Effector memory CD8-positive, alpha-beta T cell (primary cell): ENCODE measurements around the gene PHKA2.

ENCODE experiments used
- ATAC-seq: fragments of 150-1000 bp; cut with Tn5 transposase; replicated peaks from 2 replicates; pipeline ENCODE4 v1.10.0; 2021; ENCODE audit warnings: mild to moderate bottlenecking, moderate library complexity
- DNase-seq, 3 experiments: peaks; one replicate each; pipeline ENCODE4 v3.0.0; 2021
- H3K27ac Mint-ChIP-seq, 2 donors: one replicate each; pipeline ENCODE4 v1.8.0; 2022; ENCODE audit warnings: mild to moderate bottlenecking in 2 of 2, mixed read lengths in 2 of 2, moderate library complexity in 2 of 2
- H3K27me3 Mint-ChIP-seq, 2 donors: one replicate each; pipeline ENCODE4 v1.8.0; 2022; ENCODE audit warnings: mixed read lengths in 2 of 2
- H3K36me3 Mint-ChIP-seq: one replicate; pipeline ENCODE4 v1.8.0; 2022; ENCODE audit warnings: mild to moderate bottlenecking, moderate library complexity, mixed read lengths; ENCODE audit not compliant: insufficient read depth
- H3K4me1 Mint-ChIP-seq, 2 donors: one replicate each; pipeline ENCODE4 v1.8.0; 2022; ENCODE audit warnings: low read depth in 2 of 2, mixed read lengths in 2 of 2
- H3K4me3 Mint-ChIP-seq, 2 donors: one replicate each; pipeline ENCODE4 v1.8.0; 2022; ENCODE audit warnings: mild to moderate bottlenecking in 2 of 2, mixed read lengths in 2 of 2, moderate library complexity in 2 of 2
- H3K9me3 Mint-ChIP-seq, 2 donors: one replicate each; pipeline ENCODE4 v1.8.0; 2022; ENCODE audit warnings: mixed read lengths in 2 of 2

The PHKA2 gene

DNA sequence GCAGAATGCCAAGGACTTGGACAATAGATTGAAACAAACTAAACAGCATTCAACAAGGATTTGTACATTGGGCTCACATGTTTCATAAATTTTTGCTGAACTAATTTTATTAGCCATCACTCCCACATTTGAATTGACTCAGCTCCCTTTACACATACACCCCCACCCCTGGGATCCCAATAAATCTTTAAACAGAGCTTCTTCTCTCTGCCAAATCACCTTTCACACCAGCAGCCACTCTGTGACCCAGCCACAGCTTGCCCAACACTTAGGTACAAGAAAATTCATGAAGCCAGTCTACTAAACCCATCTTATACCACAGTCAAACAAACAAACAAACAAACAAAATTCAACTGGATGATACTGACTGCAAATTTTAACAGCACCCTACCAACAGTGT lies 21.6 kb downstream of the PHKA2 start:
- no peak overlapping the region for H3K4me3 Mint-ChIP-seq
- DNase-seq = no peak
- ATAC-seq = no peak
- H3K27ac Mint-ChIP-seq = no peak overlapping the region
- H3K4me1 Mint-ChIP-seq = peaks cover 24 to 28% of the 10 kb centered on the region in 2 donors
- H3K27me3 Mint-ChIP-seq = no peaks in the 10 kb centered on the region
- no peaks in the 10 kb centered on the region for H3K9me3 Mint-ChIP-seq
- H3K36me3 Mint-ChIP-seq = no peaks in the 10 kb centered on the region

DNA sequence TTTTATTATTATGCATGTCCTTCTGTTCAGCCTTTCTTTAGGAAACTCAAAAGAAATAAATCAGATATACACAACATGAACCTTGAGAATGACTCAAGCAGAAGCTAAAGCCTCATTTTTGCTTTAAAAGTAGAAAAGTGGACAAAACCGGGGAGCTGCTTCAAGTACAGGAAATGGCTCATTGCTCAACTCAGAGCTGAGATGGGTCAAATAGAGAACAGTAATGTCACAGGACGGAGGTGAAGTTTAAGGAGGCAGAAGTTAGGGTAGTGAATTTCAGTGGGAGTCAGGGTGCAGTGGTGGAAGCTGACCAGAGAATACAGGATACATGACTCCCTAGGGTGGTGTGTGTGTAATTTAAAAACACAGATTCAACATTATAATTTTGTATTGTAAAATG lies 22.2 kb downstream of the PHKA2 start:
- ATAC-seq = no peak
- H3K27ac Mint-ChIP-seq = no peak overlapping the region
- H3K36me3 Mint-ChIP-seq = no peaks in the 10 kb centered on the region
- DNase-seq = no peak
- no peaks in the 10 kb centered on the region for H3K9me3 Mint-ChIP-seq
- no peaks in the 10 kb centered on the region for H3K27me3 Mint-ChIP-seq
- peaks cover 22 to 25% of the 10 kb centered on the region in 2 donors for H3K4me1 Mint-ChIP-seq
- no peak overlapping the region for H3K4me3 Mint-ChIP-seq

DNA sequence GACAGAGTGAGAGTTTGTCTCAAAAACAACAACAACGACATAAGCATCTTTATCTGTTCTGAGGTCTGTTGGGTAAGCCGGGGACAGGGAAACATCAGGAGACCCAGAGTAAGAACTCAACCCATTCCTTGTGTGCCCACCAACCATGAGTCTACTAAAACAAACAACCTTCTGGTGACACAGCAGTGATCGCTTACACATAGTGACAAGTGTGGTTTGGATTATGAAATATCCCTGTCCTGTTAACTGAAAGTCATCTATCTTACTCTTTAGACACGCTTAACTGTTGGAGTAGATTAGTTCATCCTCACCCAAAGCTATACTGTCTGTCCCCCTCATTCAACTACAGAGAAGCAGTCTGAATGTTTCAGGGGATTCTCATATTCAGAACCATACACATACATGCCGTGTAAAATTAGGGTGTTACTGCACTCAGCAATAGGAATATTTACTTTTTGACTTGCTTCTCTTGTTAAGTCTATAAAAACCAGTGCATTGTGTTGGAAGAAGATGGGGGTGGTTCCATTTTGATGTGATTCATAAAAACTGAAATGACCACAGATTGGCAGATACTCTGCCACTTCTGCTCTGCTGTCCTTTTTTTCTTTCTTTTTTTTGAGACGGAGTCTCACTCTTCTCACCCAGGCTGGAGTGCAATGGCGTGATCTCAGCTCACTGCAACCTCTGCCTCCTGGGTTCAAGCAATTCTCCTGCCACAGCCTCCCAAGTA lies 27.4 kb downstream of the PHKA2 start:
- no peaks in the 10 kb centered on the region for H3K9me3 Mint-ChIP-seq
- no peaks in the 10 kb centered on the region for H3K36me3 Mint-ChIP-seq
- DNase-seq (no peak), ATAC-seq (no peak)
- H3K4me1 Mint-ChIP-seq = peaks cover 7% of the 10 kb centered on the region in 2 donors
- no peak overlapping the region for H3K4me3 Mint-ChIP-seq
- no peaks in the 10 kb centered on the region for H3K27me3 Mint-ChIP-seq
- H3K27ac Mint-ChIP-seq = no peak overlapping the region

DNA sequence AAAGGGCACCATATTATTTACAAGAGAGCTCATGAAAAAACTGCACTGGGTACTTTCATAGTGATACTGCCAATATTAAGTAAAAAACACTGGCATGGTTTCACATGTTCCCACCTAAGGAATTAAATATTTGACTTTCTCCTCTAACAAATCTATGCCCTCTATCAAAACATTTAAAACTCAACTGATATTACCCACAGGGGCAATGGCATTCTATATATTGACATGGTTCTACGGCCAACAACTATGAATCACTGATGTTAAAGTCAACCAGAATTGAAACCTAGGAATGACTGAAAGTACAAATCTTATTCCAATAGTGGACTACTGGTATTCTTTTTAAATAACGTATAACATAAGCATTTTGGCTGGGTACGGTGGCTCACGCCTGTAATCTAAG lies 28.2 kb downstream of the PHKA2 start:
- Mint-ChIP-seq H3K27ac (no peak overlapping the region), H3K27me3 (no peaks in the 10 kb centered on the region), H3K4me3 (no peak overlapping the region), H3K9me3 (no peaks in the 10 kb centered on the region), H3K4me1 (peaks cover 7% of the 10 kb centered on the region in 2 donors), H3K36me3 (peaks cover 3% of the 10 kb centered on the region)
- DNase-seq (no peak), ATAC-seq (no peak)

DNA sequence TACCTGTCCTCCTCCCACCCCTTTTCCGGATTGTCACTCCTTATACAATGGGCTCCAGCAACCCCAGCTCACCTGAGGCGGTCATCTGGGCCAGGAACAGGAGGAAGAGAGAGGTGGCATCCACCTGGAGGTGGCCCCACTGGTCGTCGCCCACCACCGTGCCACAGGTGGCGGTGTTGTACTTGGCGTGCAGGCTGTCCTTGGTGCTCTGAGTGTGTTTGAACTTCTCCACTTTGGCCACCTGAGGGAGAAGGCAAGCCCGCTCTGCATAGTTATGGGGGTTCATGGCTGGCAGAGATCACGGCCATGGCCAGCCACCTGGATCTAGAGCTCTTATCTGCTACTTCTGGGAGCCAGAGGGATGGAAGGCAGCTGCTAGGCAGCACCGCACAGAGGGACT lies 32.9 kb downstream of the PHKA2 start:
- H3K36me3 Mint-ChIP-seq = peaks cover 9% of the 10 kb centered on the region
- DNase-seq (no peak), ATAC-seq (no peak)
- no peaks in the 10 kb centered on the region for H3K4me1 Mint-ChIP-seq
- H3K4me3 Mint-ChIP-seq = no peak overlapping the region
- no peaks in the 10 kb centered on the region for H3K27me3 Mint-ChIP-seq
- no peaks in the 10 kb centered on the region for H3K9me3 Mint-ChIP-seq
- no peak overlapping the region for H3K27ac Mint-ChIP-seq

DNA sequence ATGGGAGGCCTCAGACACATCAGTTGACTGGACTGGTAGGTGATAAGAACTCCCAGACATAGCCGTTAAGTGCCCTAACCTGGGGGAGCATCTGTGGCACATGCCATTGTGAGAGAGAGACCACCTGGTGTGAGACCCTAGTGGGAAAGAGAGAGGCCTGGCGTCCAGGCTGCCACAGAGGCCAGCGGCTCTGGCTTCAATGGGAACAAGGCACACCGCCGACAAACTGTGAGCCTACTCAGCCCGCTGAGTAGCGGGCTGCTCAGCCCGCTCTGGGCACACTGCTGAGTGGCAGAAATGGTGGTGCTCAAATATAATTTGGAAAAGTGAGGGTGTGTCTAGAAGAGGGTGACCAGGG lies 34.0 kb downstream of the PHKA2 start:
- Mint-ChIP-seq H3K9me3 (no peaks in the 10 kb centered on the region), H3K27ac (no peak overlapping the region), H3K27me3 (no peaks in the 10 kb centered on the region), H3K4me3 (no peak overlapping the region), H3K36me3 (peaks cover 10% of the 10 kb centered on the region), H3K4me1 (no peaks in the 10 kb centered on the region)
- no peak for DNase-seq
- ATAC-seq = no peak

DNA sequence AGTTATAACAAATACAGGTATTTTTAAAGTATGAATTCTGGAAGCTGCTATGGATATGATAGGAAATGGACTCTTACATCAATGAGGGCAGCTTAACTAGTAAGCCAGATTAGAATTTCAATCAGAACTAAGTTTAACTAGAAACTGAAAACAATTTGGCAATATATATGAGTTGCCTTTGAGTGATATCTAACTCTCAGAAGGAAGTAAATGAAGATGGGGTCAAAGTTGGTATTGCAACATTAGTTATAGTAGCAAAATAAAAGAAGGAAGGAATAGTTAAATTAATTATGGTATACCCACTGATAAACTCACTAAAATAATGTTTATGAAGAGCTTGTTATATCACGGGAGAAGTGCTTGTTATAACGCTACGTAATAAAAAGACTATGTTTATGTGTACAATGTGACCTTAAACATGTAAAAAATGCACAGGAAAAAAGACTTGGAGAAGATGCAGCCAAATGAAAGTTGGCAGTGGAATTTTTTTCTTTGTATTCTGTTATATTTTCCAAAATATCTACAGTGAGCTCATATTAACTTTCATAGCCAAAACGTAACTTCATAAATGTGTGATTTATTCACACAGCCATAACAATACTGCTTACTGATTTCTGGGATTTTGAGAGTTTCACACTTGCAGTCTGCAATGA lies 34.5 kb downstream of the PHKA2 start:
- no peak for ATAC-seq
- Mint-ChIP-seq H3K27me3 (no peaks in the 10 kb centered on the region), H3K36me3 (peaks cover 14% of the 10 kb centered on the region)

DNA sequence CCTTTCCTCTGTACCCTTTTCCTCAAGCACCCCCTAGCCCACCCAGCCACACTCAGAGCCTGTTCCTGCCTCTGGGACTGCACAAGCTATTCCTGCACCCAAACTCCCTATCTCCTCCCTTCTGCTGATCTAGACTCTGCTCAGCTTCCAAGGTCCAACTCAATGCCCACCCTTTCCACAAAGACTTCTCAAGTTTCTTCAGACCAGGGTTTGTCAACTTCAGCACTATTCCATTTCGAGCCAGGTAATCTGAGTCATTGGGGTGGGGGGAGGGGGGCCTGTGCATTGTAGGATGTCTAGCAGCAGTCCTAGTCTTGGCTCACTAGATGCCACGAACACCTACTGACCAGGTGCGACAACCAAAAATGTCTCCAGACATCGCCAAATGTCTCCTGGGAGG lies 37.3 kb downstream of the PHKA2 start:
- ATAC-seq = no peak

More for the DNA sequence above, 34.5 kb downstream of the PHKA2 start:
- H3K4me1 Mint-ChIP-seq = no peaks in the 10 kb centered on the region
- no peak overlapping the region for H3K4me3 Mint-ChIP-seq
- H3K9me3 Mint-ChIP-seq = no peaks in the 10 kb centered on the region
- no peak for DNase-seq
- no peak overlapping the region for H3K27ac Mint-ChIP-seq

DNA sequence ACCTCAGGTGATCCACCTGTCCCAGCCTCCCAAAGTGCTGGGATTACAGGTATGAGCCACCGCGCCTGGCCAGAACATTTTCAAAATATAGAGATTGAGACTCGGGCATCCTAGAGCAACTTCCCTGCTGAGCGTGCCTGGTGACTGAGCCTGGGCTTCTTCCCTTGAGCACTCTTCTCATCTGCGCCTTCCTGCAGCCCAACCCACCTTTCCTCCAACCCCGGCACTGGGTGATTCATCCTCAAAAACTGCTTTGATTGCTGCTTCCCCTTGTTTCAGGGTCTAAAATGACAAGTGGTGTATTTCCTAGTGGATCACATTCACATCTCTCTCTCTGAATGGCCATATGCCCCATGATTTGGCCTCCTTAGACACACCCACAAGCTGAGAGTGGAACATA lies 37.8 kb downstream of the PHKA2 start:
- H3K4me3 Mint-ChIP-seq = no peak overlapping the region
- ATAC-seq = no peak
- peaks cover 36% of the 10 kb centered on the region for H3K36me3 Mint-ChIP-seq

More for the DNA sequence above, 37.3 kb downstream of the PHKA2 start:
- Mint-ChIP-seq H3K4me3 (no peak overlapping the region), H3K4me1 (no peaks in the 10 kb centered on the region), H3K9me3 (no peaks in the 10 kb centered on the region), H3K27ac (no peak overlapping the region), H3K27me3 (no peaks in the 10 kb centered on the region), H3K36me3 (peaks cover 38% of the 10 kb centered on the region)
- no peak for DNase-seq

DNA sequence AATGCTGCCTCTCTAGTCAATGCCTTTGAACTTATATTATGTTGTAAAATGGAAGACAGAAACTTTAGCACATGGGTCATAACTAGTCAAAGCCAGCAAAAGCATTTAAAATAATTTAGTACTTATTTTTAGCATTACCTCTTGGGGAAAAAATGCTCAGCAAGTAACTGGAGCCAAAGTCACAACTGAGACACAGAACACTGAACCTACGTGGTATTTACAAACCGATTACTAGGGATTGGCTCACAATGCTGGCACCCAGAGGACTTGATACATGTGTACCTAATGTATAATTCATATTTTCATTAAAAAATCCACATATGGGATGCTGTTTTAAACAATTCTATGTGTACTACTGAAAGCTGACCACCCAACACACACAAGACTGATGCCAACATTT lies 38.4 kb downstream of the PHKA2 start:
- ATAC-seq = no peak

More for the DNA sequence above, 37.8 kb downstream of the PHKA2 start:
- Mint-ChIP-seq H3K9me3 (no peaks in the 10 kb centered on the region), H3K27ac (no peak overlapping the region), H3K27me3 (no peaks in the 10 kb centered on the region), H3K4me1 (no peaks in the 10 kb centered on the region)
- no peak for DNase-seq

DNA sequence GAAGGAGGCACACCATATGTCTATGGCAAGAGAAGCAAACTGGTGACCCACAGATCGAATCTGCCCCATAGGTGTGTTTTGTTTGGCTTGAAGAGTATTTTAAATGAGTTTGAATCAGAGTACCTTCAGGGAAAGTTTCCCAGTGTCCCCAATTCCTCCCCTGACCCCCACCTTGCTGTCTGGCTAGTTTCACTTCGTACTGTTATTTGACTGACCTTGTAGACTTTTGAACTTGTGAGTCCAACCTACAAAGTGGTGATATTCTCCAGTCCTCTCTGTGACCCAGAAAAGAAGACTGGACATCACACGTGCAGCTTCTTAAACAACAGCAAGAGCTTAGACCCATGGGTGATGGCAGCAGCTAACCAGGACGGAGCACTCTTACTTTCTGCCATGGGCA lies 39.4 kb downstream of the PHKA2 start:
- Mint-ChIP-seq H3K27me3 (no peaks in the 10 kb centered on the region), H3K9me3 (no peaks in the 10 kb centered on the region), H3K4me1 (no peaks in the 10 kb centered on the region), H3K27ac (no peak overlapping the region), H3K4me3 (no peak overlapping the region), H3K36me3 (peaks cover 35% of the 10 kb centered on the region)
- no peak for DNase-seq
- ATAC-seq = no peak

More for the DNA sequence above, 38.4 kb downstream of the PHKA2 start:
- DNase-seq = no peak
- Mint-ChIP-seq H3K4me3 (no peak overlapping the region), H3K27me3 (no peaks in the 10 kb centered on the region), H3K36me3 (peaks cover 35% of the 10 kb centered on the region), H3K4me1 (no peaks in the 10 kb centered on the region), H3K27ac (no peak overlapping the region), H3K9me3 (no peaks in the 10 kb centered on the region)

DNA sequence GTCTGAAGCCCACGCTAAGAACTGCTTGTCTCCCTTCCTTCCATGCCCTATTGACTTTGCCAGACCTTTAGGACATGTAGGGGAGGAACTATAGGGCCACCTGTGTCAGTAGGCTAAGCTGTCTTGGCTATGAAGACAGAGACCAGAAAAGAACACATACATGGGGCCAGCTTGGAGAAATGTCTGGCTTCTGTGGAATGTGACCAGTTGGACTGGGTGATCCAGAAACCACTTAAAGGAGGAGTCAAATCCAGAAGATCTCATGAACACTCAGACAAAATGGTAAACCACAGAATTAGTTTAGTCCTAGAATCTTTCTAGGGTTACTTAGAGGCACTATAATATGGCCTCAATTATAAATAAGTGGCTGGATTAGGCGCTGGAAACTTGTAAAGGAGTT lies 42.0 kb downstream of the PHKA2 start:
- Mint-ChIP-seq H3K9me3 (no peaks in the 10 kb centered on the region), H3K36me3 (peaks cover 39% of the 10 kb centered on the region), H3K27ac (no peak overlapping the region), H3K4me1 (no peaks in the 10 kb centered on the region), H3K4me3 (no peak overlapping the region), H3K27me3 (no peaks in the 10 kb centered on the region)
- ATAC-seq = no peak
- DNase-seq = no peak

DNA sequence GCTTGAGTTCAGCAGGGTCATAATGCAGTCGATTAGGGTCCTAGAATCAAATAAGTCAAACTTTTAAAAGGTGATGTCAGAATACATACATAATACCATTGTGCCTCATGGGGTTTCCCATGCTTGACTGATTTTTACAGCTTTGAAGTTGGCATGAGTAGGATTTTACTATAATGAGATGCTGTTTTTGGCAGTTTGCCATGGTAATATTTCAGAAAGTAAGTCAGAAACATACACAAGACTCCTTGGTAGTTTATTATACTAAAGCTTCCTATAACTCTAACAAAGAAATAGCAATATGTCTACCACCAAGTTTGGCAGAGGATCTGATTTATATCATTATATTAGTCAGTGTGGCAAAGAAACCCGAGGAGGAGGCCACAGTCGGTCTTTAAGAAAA lies 45.2 kb downstream of the PHKA2 start:
- DNase-seq (no peak), ATAC-seq (no peak)
- H3K9me3 Mint-ChIP-seq = no peaks in the 10 kb centered on the region
- no peak overlapping the region for H3K27ac Mint-ChIP-seq
- H3K36me3 Mint-ChIP-seq = peaks cover 35% of the 10 kb centered on the region
- no peaks in the 10 kb centered on the region for H3K27me3 Mint-ChIP-seq
- H3K4me3 Mint-ChIP-seq = no peak overlapping the region
- no peaks in the 10 kb centered on the region for H3K4me1 Mint-ChIP-seq

DNA sequence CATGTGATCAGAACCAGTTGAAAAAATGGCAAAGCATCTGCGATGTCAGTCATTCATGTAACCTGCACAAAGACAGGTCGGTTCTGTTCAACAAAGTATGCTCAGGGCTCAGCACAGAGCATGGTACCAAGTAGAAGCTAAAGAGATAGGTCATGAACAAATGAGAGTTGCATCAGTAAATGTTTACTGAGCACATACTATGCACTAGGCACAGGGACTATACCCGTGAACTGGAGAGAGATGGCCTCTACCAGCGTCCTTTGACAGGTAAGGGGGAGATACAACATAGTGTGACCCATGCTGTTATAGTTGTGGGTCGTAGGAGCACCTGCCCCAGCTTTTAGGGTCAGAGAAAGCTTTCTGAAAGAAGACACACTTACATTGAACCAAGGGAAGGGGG lies 46.7 kb downstream of the PHKA2 start:
- H3K4me3 Mint-ChIP-seq = no peak overlapping the region
- H3K27ac Mint-ChIP-seq = peak overlapping the region in 1 of 2 donors; percentile 8
- H3K36me3 Mint-ChIP-seq = peaks cover 22% of the 10 kb centered on the region
- H3K27me3 Mint-ChIP-seq = no peaks in the 10 kb centered on the region
- DNase-seq = no peak
- no peaks in the 10 kb centered on the region for H3K9me3 Mint-ChIP-seq
- H3K4me1 Mint-ChIP-seq = no peaks in the 10 kb centered on the region
- ATAC-seq = no peak
